Kasumi-1 (cell line): ENCODE data around the gene MAL.
A peak's percentile ranks its signal among the peaks of the same experiment; 100 is the strongest.

Experiments
- DNase-seq, 2 experiments: peaks; one replicate each; lab custom pipeline; 2025; lab: John Stamatoyannopoulos, UW

Gene MAL

GRCh38 chr2:95016616-95017015, 8.9 kb upstream of the MAL start:
- DNase-seq = no peak

GRCh38 chr2:95017071-95017501, 8.4 kb upstream of the MAL start:
- DNase-seq = no peak

DNA sequence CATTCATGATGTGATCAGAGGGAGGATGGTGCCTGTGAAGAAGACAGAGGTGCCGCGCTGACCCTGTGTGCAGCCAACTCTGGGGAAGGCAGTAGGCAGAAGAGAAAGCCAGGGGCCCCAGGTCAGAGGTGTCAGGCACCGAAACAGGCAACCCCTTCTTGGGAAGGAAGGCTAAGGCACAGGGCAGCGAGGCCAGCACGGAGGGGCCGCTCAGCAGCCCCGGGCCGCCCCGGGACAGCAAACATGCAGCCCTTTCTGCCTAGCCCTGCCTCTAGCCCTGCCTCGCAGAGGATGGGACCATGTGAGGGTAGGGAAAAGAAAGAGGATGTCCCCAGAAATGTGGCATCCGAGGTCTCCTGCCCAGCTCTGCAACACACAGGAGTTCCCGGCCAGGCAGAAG, 7.7 kb upstream of the MAL start:
- no peak for DNase-seq

DNA sequence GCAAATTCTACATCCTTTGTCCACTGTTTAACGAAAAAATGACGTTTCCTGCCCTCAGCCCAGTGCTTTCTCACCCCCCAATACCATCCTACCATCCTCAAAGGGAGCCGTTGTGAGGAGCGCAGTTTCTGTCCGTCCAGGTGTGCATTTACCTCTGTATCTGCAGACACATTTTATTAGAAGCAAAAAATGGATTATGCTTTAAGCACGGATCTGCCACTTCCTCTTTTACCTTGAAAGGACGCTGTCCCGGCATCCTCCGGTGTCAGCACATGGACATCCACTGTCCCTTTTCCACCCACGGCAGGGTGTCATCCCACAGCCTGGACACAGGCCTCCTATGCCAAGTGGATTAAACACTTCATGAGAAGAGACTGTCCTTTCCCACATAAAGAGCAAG, 7.2 kb upstream of the MAL start:
- no peak for DNase-seq

GRCh38 chr2:95018861-95019550, 6.5 kb upstream of the MAL start:
- no peak for DNase-seq

DNA sequence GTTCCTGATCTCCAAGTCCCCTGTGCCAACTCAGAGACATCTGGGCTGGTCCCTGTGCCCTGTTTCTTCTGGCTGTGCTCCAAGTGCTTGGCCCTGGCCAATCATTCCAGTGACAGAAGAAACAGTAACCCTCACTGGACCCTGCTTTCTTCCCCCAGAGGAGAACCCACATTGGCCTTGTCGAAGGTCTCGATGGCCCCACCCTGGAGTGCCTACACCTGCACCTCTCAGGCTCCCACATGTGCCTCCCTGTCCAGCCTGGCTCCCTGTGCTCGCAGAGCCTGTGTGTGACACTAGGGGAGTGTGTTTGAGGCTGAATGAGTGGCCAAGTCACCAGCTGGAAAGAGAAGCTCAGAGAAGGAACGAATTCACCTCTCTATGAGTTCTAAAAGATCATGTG, 5.9 kb upstream of the MAL start:
- DNase-seq = no peak

DNA sequence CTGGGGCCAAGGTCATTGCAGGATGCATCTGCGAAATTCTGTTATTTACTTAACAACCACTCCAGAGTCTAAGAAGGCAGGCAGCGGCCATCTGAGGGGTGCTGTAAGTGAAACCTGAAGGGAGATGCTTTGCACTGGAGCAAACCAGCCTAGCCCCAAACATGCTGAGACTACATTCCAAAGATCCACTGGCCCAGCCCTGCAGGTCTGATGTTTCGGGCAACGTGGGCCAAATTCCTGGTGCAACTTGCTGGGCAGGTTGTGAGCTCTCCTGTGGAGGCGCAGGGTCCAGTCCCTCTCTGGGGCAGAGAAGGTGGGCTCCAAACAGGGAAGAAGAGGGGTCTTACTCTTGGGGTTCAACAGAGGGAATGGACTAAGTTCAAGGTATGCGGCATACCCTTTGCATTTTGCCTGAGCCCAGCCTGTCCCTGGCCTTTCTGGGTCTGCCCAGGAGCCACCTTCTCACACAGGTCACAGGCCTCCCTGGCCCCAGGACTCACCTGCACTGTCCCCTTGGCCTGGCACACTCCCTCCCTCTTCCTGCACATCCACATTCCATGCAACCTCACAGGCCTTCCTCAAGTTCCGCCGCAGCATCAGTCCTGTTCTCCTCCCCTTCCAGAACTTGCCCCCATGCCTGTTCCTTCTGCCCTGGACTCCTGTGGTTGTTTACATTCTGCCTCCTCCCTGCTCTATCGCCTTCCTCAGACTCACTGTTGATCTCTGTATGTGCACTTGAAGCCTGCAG, 5.1 kb upstream of the MAL start:
- DNase-seq = no peak

DNA sequence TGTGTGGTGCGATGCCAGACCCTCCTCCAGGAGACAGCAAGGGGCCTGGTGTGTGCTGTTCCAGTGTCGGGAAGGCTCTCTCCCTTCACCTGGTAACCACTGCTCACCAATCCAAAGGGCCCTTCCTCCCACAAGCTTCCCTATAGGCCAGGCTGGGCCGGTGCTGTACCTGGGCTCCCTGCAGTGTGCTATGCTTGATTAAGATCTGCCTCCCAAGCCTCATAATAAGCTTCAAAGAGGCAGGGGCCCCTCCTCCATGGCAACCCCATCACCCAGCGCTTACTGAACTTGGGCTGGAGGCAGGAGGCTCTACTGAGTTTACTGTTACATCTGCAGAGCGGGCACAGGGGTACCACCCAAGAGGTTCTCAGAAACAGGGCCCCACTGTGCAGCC, 4.5 kb upstream of the MAL start:
- no peak for DNase-seq

DNA sequence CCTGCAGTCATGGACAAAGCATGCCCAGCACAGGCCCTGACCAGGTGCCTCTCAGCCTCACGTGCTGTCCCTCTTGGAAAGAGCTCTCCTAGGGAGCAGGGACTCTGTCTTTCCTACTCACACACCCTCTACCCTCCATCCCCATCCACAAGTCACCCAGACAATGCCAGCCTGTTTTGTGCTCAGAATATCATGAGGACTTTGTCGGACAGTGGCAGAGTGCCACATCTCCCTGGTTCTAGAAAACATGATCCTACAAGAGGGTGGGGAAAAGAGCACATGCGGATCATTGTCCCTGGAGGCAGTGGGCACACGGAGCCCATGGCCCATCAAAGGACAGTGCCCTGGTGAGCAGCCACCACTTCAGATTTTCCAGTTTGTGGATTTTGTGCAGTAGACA, 3.7 kb upstream of the MAL start:
- no peak for DNase-seq

DNA sequence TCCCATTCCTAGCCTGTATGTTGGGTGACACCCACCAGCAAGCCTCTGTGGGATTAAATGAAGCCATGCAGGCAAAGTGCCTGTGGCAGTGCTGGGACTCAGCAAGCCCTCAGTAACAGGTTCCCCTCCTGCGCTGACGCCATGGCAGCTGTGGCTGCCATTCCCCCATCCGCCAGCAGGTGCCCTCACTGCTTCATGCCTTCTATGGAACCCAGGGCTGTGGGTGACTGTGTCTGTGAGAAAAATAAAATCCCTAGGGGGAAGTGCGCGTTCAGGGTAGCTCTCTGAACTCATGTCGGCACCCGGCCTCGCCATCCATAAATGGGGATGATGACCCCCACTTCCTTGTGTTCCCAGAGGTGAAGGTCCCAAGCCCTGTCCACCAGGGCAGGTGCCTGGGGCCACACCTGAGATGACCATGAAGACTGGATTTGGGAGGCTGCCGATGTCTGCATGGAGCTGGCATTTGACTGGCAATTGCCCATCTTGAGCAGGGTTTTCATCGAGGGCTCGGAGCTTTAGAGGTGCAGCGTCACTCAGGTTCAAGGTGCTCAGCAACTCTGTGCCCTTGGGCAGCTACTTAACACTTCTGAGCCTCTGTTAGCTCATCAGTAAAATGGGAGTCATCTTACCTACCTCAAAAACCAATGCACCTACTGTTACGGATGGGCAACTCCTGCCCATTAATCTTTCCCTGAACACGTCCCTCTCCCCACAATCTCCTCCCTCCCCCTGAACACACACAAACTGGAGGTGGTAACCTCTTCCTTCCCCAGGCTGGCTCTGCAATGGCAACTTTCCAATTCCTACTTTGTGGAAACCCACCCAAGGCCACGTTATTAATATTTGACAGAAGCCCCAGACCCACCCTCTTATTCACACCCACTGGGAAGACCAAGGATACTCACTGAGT, 2.9 kb upstream of the MAL start:
- DNase-seq = peak; percentile 77

- DNase-seq = no peak
Observed at GRCh38 chr2:95023222-95023597, 2.3 kb upstream of the MAL start.

DNA sequence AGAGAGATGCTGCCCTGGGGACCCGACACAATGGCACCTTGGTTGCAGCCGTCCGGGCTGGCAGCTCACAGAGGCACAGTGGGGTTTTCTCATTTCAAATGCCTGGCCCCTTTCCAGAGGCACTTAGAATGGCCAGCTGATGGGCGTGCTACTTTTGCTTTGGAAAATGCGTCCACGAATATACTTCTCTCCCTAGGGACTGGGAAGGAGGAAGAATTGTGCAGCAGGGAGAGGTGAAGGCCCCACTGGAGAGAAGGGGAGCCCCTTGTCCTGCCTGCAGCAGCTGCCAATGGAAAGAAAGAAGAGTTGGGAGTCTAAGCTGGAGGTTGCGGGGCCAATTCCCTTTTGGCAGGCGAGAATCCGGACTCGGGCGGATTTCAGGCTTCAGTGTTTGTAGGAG, 1.1 kb upstream of the MAL start:
- DNase-seq = no peak

GRCh38 chr2:95024960-95025405, 525 bp upstream of the MAL start:
- DNase-seq = no peak

GRCh38 chr2:95026471-95027368, 1.2 kb downstream of the MAL start:
- no peak for DNase-seq

GRCh38 chr2:95027369-95027720, 1.8 kb downstream of the MAL start:
- DNase-seq = no peak

DNA sequence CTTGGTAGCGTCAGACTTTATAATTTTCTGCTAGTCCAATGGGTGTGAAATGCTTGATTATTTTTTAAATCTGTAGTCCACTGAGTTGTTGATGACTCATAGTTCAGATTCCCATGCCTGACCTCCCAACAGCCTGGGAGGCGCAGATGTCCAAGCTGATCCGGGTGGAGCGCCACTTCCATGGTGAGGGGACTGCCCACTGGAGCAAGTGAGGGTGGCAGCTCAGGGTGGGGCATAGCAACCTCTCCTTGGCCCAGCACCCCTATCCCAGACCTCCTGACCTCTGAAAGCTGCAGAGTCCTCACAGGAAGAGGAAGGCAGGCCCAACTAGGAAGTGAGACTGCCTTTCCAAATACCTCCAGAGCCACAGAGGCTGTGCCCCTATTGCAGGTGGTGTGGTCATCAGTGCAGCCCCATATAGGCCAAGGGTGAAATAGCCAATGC, 4.4 kb downstream of the MAL start:
- DNase-seq = no peak

GRCh38 chr2:95030496-95030895, 5.0 kb downstream of the MAL start:
- no peak for DNase-seq

DNA sequence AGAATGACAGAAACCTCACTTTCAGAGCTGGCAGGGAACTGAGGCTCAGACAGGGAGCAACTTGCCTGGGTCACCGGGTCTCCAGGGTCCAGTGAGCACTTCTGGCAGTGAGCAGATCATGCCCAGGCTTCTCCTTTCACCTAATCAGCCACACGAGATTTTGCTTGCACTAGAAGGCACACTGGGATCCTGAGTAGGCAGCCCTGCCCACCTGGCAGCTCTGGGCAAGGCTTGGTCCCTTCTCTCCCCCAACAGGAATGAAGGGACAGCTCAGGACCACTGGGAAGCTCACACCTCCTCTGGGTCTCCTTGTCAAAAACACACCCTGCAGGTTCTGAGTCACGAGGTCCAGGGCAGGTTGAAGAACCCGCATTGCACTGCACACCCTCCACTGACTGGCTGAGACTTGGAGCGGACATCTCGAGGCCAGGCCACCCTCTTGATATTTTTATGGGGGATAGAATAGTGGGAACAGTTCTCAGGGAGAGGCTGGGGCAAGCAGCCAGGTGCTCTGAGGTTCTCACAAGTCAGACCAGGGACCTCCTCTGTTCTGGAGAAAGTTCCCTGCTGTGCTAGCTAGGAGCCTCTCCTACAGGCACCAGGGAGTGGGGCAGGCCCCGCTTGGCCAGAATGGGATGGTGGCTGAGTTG, 5.7 kb downstream of the MAL start:
- DNase-seq = no peak

- no peak for DNase-seq
Observed at GRCh38 chr2:95031726-95032116, 6.2 kb downstream of the MAL start.

GRCh38 chr2:95032341-95032740, 6.8 kb downstream of the MAL start:
- DNase-seq = no peak
